Astrocyte (in vitro differentiated cells and primary cell): Measurements from ENCODE around the gene PBRM1. TPM values are rescaled to one million over a fixed set of nuclear protein-coding genes. Genes with fewer than 3 reads are reported as not detected.

Experiments used
- DNase-seq: peaks from one replicate; pipeline ENCODE4 v3.0.0-alpha.2; 2010; ENCODE audit warnings: low read depth
- FAIRE-seq: peaks from 2 replicates; lab custom pipeline; 2011; peaks lifted over from hg19 to GRCh38; lab: Jason Lieb, UNC
- H2AFZ ChIP-seq: 2 replicates; pipeline ENCODE4 v1.6.0; 2012; ENCODE audit warnings: low read depth, low read length, inconsistent platforms
- H3K27ac ChIP-seq: 2 replicates; pipeline ENCODE4 v1.5.1; 2011; ENCODE audit warnings: low read depth, low read length, inconsistent platforms
- H3K27me3 ChIP-seq: 2 replicates; pipeline ENCODE4 v1.6.0; 2011; ENCODE audit warnings: low read length, inconsistent platforms; ENCODE audit not compliant: insufficient read depth
- H3K36me3 ChIP-seq: 2 replicates; pipeline ENCODE4 v1.5.1; 2011; ENCODE audit warnings: low read length, inconsistent platforms; ENCODE audit not compliant: insufficient read depth
- H3K4me1 ChIP-seq: 2 replicates; pipeline ENCODE4 v1.5.1; 2011; ENCODE audit warnings: low read length, inconsistent platforms; ENCODE audit not compliant: insufficient read depth
- H3K4me2 ChIP-seq: 2 replicates; pipeline ENCODE4 v1.6.0; 2012; ENCODE audit warnings: low read length, inconsistent platforms
- H3K4me3 ChIP-seq: 2 replicates; pipeline ENCODE4 v1.5.1; 2011; ENCODE audit warnings: low read depth, mild to moderate bottlenecking, low read length, inconsistent platforms; ENCODE audit not compliant: insufficient read depth
- H3K79me2 ChIP-seq: 2 replicates; pipeline ENCODE4 v1.6.0; 2012; ENCODE audit warnings: mild to moderate bottlenecking, low read length, inconsistent platforms; ENCODE audit not compliant: insufficient read depth
- H3K9ac ChIP-seq: 2 replicates; pipeline ENCODE4 v1.6.0; 2012; ENCODE audit warnings: mild to moderate bottlenecking, low read length, inconsistent platforms
- H3K9me3 ChIP-seq: 2 replicates; pipeline ENCODE4 v1.5.1; 2012; ENCODE audit warnings: low read depth, mild to moderate bottlenecking, low read length, inconsistent platforms; ENCODE audit not compliant: insufficient read depth
- H4K20me1 ChIP-seq: 2 replicates; pipeline ENCODE4 v1.6.0; 2012; ENCODE audit warnings: low read length, inconsistent platforms; ENCODE audit not compliant: insufficient read depth
- H3K27ac Mint-ChIP-seq: one replicate; pipeline ENCODE4 v1.8.0; 2021; ENCODE audit warnings: mild to moderate bottlenecking, mixed read lengths; ENCODE audit not compliant: unreplicated experiment
- H3K27me3 Mint-ChIP-seq: one replicate; pipeline ENCODE4 v1.8.0; 2021; ENCODE audit warnings: low read depth, mixed read lengths; ENCODE audit not compliant: unreplicated experiment
- H3K36me3 Mint-ChIP-seq: one replicate; pipeline ENCODE4 v1.8.0; 2021; ENCODE audit warnings: low read depth, mixed read lengths; ENCODE audit not compliant: unreplicated experiment
- H3K4me1 Mint-ChIP-seq: one replicate; pipeline ENCODE4 v1.8.0; 2021; ENCODE audit warnings: low read depth, mixed read lengths; ENCODE audit not compliant: unreplicated experiment
- H3K4me3 Mint-ChIP-seq: one replicate; pipeline ENCODE4 v1.8.0; 2021; ENCODE audit warnings: mild to moderate bottlenecking, moderate library complexity, mixed read lengths; ENCODE audit not compliant: unreplicated experiment
- H3K9me3 Mint-ChIP-seq: one replicate; pipeline ENCODE4 v1.8.0; 2021; ENCODE audit warnings: mild to moderate bottlenecking, mixed read lengths; ENCODE audit not compliant: unreplicated experiment
- CTCF ChIP-seq: IDR thresholded peaks from 2 replicates; pipeline ENCODE4 v1.5.1; 2011; ENCODE audit warnings: low read depth, mild to moderate bottlenecking, inconsistent platforms, low read length, moderate library complexity; ENCODE audit not compliant: insufficient read depth
- EZH2 ChIP-seq: IDR thresholded peaks from 2 replicates; pipeline ENCODE4 v1.6.1; 2012; ENCODE audit warnings: mild to moderate bottlenecking, low read length, inconsistent platforms; ENCODE audit not compliant: insufficient read depth
- total RNA-seq: library from RNA; stranded (reverse); gene quantifications from 2 replicates; pipeline ENCODE4 v1.2.1, GENCODE V29; 2021

The PBRM1 gene
- total RNA-seq, 1 donor from 2014 or later, result 54.5 TPM

GRCh38 chr3:52693071-52693470, 7.4 kb upstream of the PBRM1 start:
- H2AFZ ChIP-seq, result no peak overlapping the region
- no peak overlapping the region for H3K9ac ChIP-seq
- no peaks in the 10 kb centered on the region for H3K9me3 ChIP-seq
- H3K9me3 Mint-ChIP-seq, result no peaks in the 10 kb centered on the region
- peaks cover 45% of the 10 kb centered on the region for H3K79me2 ChIP-seq
- H3K27ac ChIP-seq, result no peak overlapping the region
- peaks cover 87% of the 10 kb centered on the region for H3K36me3 ChIP-seq
- H3K4me1 ChIP-seq, result peaks cover 7% of the 10 kb centered on the region
- H3K27me3 Mint-ChIP-seq, result no peaks in the 10 kb centered on the region
- peak overlapping the region; percentile 61 for H3K4me3 Mint-ChIP-seq
- H3K36me3 Mint-ChIP-seq, result peaks cover 41% of the 10 kb centered on the region
- H3K4me2 ChIP-seq, result no peak overlapping the region
- no peak overlapping the region for H3K4me3 ChIP-seq
- peak overlapping the region; percentile 73 for H3K27ac Mint-ChIP-seq
- no peaks in the 10 kb centered on the region for H3K27me3 ChIP-seq
- TF ChIP-seq CTCF (no peak), EZH2 (no peak)
- FAIRE-seq, result no peak
- H4K20me1 ChIP-seq, result peaks cover 76% of the 10 kb centered on the region
- H3K4me1 Mint-ChIP-seq, result peaks cover 43% of the 10 kb centered on the region
- DNase-seq, result peak; percentile 41

- Mint-ChIP-seq H3K4me1 (peaks cover 37% of the 10 kb centered on the region), H3K27me3 (no peaks in the 10 kb centered on the region), H3K4me3 (no peak overlapping the region), H3K9me3 (no peaks in the 10 kb centered on the region), H3K27ac (peak overlapping the region; percentile 20), H3K36me3 (peaks cover 40% of the 10 kb centered on the region)
- Histone ChIP-seq H3K4me1 (peaks cover 22% of the 10 kb centered on the region), H4K20me1 (peaks cover 73% of the 10 kb centered on the region), H2AFZ (no peak overlapping the region), H3K27ac (no peak overlapping the region), H3K79me2 (peaks cover 61% of the 10 kb centered on the region), H3K27me3 (no peaks in the 10 kb centered on the region), H3K4me2 (peak overlapping the region; percentile 6), H3K9ac (no peak overlapping the region), H3K9me3 (no peaks in the 10 kb centered on the region), H3K36me3 (peaks cover 74% of the 10 kb centered on the region), H3K4me3 (no peak overlapping the region)
- FAIRE-seq, result no peak
- no peak for DNase-seq
- TF ChIP-seq CTCF (no peak), EZH2 (no peak)
Observed at GRCh38 chr3:52690560-52690959, 4.8 kb upstream of the PBRM1 start.

GRCh38 chr3:52689151-52689550, 3.4 kb upstream of the PBRM1 start:
- H3K79me2 ChIP-seq, result peaks cover 74% of the 10 kb centered on the region
- Mint-ChIP-seq H3K36me3 (peaks cover 37% of the 10 kb centered on the region), H3K9me3 (no peaks in the 10 kb centered on the region), H3K4me1 (peaks cover 39% of the 10 kb centered on the region), H3K27ac (peak overlapping the region; percentile 41), H3K27me3 (no peaks in the 10 kb centered on the region), H3K4me3 (peak overlapping the region; percentile 20)
- no peaks in the 10 kb centered on the region for H3K27me3 ChIP-seq
- H3K4me1 ChIP-seq, result peaks cover 29% of the 10 kb centered on the region
- H3K36me3 ChIP-seq, result peaks cover 61% of the 10 kb centered on the region
- no peaks in the 10 kb centered on the region for H3K9me3 ChIP-seq
- peaks cover 62% of the 10 kb centered on the region for H4K20me1 ChIP-seq
- no peak overlapping the region for H3K27ac ChIP-seq
- peak overlapping the region; percentile 99 for H3K9ac ChIP-seq
- no peak for FAIRE-seq
- no peak for DNase-seq
- H3K4me3 ChIP-seq, result no peak overlapping the region
- H2AFZ ChIP-seq, result no peak overlapping the region
- H3K4me2 ChIP-seq, result peak overlapping the region; percentile 93
- TF ChIP-seq EZH2, result no peak
- no peak for TF ChIP-seq CTCF
